ENCODE measurements around the gene RESP18.
A peak's percentile ranks its signal among the peaks of the same experiment; 100 is the strongest.

RESP18 gene

DNA sequence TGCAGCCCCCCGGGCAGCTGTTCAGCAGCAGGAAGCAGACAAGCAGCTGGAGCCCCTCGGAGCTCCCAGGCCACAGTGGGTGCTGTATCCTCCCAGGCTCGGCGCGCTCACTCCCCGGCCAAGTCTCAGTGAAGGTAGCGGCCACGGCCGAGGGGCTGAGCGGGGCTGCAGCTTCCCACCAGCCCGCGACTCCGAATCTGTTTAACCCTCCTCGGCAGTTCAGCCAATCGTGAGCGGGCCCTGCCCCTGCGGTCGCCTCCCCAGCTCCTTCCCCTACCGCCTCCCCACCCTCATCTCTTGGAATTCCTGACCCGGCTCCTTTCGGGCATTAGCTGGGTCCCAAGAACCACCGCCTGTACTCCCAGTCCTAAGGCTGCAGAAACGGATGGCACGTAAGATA lies at the start of gene RESP18:
RESP18 (minus strand) TSS at position 203 of the 400 bp plus-strand sequence.
- no peak for DNase-seq (ENCODE audit: low spot score)

DNA sequence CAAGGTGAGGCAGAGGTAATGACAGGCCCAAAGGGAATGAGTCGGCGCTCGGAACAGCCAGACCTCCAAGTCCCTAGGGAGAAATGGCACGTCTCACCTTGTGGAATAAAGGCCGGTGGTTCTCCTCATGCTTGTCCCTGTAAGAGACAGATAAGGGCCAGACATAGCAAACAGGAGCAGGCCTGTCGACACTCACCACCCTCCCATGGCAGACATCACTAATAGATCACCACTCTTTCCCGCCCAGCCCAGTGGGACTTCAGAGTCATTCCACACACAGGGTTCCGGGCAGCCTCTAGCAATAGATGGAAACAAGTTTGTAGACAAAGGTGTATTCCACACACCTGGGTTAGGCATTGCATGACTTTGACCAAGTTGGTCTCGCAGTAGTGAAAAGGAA lies 48.9 kb upstream of the RESP18 start:
- no peak for DNase-seq (ENCODE audit: low spot score)

GRCh38 chr2:219380926-219381325 lies 48.4 kb upstream of the RESP18 start:
- DNase-seq (ENCODE audit: low spot score): no peak

- no peak for DNase-seq (ENCODE audit: low spot score)
Observed at GRCh38 chr2:219378163-219378851, 45.8 kb upstream of the RESP18 start.

DNA sequence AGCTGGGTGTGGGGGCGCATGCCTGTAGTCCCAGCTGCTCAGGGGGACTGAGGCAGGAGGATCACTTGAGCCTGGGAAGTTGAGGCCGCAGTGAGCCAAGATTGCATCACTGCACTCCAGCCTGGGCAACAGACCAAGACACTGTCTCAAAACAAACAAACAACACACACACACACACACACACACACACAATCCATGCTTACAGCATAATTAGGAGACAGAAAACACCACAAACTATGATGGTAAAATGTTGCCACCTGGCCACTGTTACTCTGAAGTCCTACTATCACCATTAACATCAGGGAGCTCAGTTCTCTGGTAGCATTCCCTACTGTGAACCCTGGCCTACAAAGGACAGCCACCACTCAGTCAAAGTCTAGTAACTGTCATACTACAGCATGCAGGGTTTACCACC lies 36.9 kb upstream of the RESP18 start:
- no peak for DNase-seq (ENCODE audit: low spot score)

- DNase-seq (ENCODE audit: low spot score): no peak
Observed at GRCh38 chr2:219368690-219369191, 36.2 kb upstream of the RESP18 start.

DNA sequence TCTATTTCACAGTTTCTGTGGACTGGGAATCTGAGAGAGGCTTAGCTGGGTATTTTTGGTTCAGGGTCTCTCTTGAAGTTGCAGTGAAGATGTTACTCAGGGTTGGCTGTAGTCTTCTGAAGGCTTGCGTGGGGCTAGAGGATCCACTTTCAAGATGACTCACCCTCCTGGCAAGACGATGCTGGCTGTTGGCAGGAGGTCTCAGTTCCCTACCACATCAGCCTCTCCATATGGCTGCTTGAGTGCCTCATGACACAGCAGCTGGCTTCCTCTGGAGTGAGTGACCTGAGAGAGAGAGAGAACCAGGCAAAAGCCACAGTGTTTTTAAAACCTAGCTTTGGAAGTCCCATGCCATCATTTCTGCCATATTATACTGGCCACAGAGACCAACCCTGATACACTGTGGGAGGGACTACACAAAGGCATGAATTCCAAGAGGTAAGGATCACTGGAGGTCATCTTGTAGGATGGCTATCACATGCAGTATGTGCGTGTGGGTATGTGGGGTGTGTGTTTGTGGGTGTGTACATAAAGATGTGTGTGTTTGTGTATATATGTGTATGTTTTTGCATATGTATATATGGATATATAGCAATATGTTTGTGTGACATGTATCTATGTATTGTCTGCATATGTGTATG lies 30.1 kb upstream of the RESP18 start:
- no peak for DNase-seq (ENCODE audit: low spot score)

- DNase-seq (ENCODE audit: low spot score): no peak
Observed at GRCh38 chr2:219362072-219362471, 29.5 kb upstream of the RESP18 start.

GRCh38 chr2:219358170-219359075 lies 25.9 kb upstream of the RESP18 start:
- no peak for DNase-seq (ENCODE audit: low spot score)

DNA sequence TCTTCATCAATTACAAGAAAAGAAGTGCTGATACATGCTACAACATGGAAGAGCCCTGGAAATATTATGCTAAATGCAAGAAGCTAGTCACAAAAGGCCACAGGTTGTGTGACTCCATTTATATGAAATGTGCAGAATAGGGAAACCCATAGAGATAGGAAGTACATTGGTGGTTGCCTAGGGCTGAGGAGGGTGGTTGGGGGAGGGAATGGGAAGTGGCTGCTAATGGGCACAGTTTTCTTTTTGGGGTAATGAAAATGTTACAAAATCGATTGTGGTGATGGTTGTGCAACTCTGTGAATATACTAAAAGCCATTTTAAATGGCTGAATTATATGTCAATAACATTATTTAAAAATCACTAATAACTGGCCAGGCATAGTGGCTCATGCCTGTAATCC lies 24.3 kb upstream of the RESP18 start:
- no peak for DNase-seq (ENCODE audit: low spot score)

DNA sequence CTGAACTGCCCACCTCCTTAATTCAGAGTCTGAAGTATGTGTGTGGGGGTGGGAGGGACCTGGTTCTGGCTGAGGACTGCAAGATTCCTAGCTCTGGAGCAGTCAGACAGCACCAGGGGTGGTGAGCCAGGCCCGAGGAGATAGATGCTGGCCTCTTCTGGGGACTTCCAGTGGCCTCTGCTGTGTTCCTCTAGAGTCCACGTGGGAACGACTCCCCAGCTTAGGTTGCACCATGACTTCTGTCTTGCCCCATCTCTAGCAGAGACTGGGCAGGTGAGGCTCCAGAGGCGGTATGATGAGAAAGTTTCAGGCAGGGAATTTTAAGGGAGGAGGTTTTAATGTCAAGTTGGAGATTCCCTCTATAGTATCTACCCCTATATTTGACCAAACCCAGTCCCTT lies 22.0 kb upstream of the RESP18 start:
- no peak for DNase-seq (ENCODE audit: low spot score)

DNA sequence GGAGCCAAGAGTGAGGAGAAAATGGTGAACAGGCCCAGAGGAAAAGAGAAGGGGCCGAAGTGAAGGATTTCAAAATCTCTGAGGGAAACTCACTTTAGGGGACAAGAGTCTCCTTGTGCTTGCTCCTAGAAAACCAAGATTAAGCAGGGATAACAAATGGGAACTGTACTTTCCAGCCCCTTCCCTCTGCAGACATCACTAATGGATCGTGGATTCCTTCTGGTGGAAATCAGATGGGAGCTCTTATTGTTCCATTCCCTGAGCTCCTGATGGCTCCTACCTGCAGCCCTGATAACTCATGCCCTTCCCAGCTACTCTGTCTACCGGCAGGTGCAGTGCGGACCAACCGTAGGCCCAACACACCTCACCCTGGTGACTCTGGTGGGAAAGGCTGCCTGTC lies 20.6 kb upstream of the RESP18 start:
- no peak for DNase-seq (ENCODE audit: low spot score)

GRCh38 chr2:219352448-219353023 lies 20.0 kb upstream of the RESP18 start:
- DNase-seq (ENCODE audit: low spot score): peak; percentile 36

GRCh38 chr2:219350710-219351221 lies 18.2 kb upstream of the RESP18 start:
- DNase-seq (ENCODE audit: low spot score): no peak

DNA sequence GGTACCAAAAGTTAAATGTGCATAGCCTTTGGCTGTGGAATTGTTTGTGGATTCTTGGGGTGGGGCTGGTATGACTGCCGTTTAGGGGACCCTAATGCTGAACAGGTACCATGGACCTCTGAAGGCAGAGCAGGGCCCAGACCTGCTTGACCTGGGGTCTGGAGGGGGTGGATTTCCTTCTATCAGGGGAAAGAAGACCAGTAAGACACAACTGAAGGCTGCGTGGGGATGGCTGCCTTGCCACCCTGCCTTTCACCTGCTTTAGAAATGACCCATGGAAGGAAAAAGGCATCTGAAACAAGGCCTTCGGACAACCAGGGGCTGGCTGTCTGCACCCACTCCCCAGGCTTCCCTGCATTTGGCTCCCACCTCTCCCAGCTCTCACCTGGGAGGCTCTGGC lies 17.7 kb upstream of the RESP18 start:
- DNase-seq (ENCODE audit: low spot score): no peak

GRCh38 chr2:219344751-219345430 lies 12.3 kb upstream of the RESP18 start:
- no peak for DNase-seq (ENCODE audit: low spot score)

GRCh38 chr2:219335373-219335786 lies 2.8 kb upstream of the RESP18 start:
- no peak for DNase-seq (ENCODE audit: low spot score)

DNA sequence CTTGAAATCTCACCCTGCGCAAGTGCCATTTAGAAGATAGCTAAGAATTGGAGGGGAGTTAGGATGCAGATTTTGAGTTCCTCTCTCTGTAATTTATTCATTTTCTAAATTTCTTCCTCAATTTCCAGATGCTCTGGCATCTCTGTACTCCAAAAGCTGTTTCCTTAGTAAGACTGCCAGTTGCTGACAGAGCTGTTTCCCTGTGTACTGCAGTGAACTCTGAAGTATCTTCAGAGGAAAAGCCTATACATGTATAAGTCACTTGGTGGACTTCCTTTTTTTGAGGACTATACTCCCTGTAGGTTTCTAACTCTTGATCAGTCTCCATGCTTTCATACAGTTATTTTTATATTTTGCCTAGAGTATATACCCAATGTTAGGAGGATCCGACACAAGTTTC lies 1.5 kb upstream of the RESP18 start:
- DNase-seq (ENCODE audit: low spot score): no peak

DNA sequence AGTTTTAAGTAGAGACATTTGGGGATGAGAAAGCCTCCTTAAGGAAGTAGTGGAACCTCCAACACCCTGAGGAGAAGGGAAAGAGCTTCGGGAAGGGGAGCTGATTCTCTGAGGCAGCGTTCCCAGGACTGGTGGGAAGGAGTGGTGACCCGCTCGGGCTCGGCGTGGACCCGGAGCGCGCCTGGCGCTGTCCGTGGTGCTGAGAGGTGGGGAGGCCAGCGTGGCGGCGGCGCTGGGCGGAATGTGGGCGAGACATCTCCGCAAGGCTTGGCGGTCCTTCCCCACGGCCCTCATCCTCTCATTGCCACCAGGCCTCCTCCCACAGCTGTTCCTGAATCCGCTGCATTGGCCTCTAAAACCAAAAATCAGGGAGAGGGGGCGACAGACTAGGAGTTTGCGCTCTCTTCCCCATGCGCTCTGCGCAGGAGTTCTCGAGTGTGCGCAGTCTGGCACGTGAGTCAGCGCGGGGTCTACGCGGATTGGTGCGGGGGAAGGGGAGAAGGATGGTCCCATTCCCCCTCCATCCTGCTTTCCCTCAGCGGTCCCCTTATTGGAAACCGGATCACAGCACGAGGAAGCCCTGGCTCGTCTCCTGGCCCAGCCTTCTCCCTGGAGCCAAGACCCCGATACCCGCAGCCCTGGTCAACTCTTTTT lies 857 bp downstream of the RESP18 start:
- DNase-seq (ENCODE audit: low spot score): no peak

DNA sequence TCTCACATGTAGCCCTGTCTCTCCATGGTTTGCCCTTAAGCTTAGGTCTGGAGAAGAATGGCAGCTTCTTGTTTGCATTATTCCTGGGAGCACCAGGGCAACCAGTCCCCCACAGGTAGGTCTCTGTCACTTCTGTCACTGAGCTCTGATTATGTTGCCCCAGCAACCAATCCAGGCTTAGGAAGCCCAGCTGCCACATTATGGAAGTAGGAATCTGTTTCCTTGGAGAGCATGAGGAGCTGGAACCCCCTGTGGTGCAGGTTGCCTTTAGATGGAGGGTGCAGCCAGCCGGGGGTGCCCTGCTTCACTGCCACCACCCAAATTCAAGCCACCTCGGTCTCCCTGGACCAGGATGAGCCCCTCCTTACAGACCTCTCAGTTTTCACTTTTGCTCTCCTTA lies 4.8 kb downstream of the RESP18 start:
- DNase-seq (ENCODE audit: low spot score): no peak

Measured in CD4-positive, alpha-beta T cell treated with Interleukin-6 at 100 ng/mL for 8 hours (primary cell).